H1 (cell line): ENCODE measurements around the gene OPALIN.

Experiments used
- CTCF ChIP-seq, 3 experiments: IDR thresholded peaks; 1 replicate in 2 of 3; 2 replicates in 1 of 3; pipeline versions ENCODE4 v1.5.1 to v1.6.1; 2011; ENCODE audit warnings: low read length in 3 of 3, mild to moderate bottlenecking in 3 of 3, inconsistent platforms in 2 of 3, low read depth in 1 of 3, moderate library complexity in 1 of 3; ENCODE audit not compliant: insufficient read depth in 1 of 3; ENCODE audit errors: control extremely low read depth in 1 of 3
- FOSL1 ChIP-seq: IDR thresholded peaks from 2 replicates; pipeline ENCODE4 v1.6.1; 2011; ENCODE audit warnings: mild to moderate bottlenecking, low read depth, low read length, moderate library complexity; ENCODE audit not compliant: insufficient read depth
- GABPA ChIP-seq: IDR thresholded peaks from 2 replicates; pipeline ENCODE4 v1.6.1; 2011; ENCODE audit warnings: mild to moderate bottlenecking, low read length, moderate library complexity, borderline replicate concordance; ENCODE audit not compliant: insufficient read depth
- POLR2A ChIP-seq, 2 experiments: IDR thresholded peaks; 1 replicate in 1 of 2; 2 replicates in 1 of 2; pipeline ENCODE4 v1.6.1; 2011; ENCODE audit warnings: low read depth in 2 of 2, low read length in 2 of 2, mild to moderate bottlenecking in 2 of 2; ENCODE audit errors: control extremely low read depth in 1 of 2

GRCh38 chr10:96370584-96371157, 11.9 kb upstream of the OPALIN start:
- no peak; the same call in 1 of the 2 replicates for TF ChIP-seq GABPA
- peak; percentile 86 to 97 (median 87) for TF ChIP-seq CTCF (IDR thresholded peaks at IDR 0.05; ENCODE audit: control extremely low read depth in 1 of 3, insufficient read depth in 1 of 3, low read depth in 1 of 3, low read length in 3 of 3)
- no peak for TF ChIP-seq POLR2A (IDR thresholded peaks at IDR 0.05; ENCODE audit: control extremely low read depth in 1 of 2, low read depth in 2 of 2, low read length in 2 of 2)
- no peak for TF ChIP-seq FOSL1
